PFSK-1 (cell line): ENCODE results near the gene GRWD1.

Source experiments
- FOXP2 ChIP-seq: optimal IDR thresholded peaks from 2 replicates; pipeline ENCODE3; 2011; ENCODE audit warnings: borderline replicate concordance, control low read depth, inconsistent platforms; ENCODE audit not compliant: insufficient read depth; ENCODE audit errors: extremely low read length, extremely low read depth
- POLR2AphosphoS5 ChIP-seq: IDR thresholded peaks from 2 replicates; pipeline ENCODE4 v1.6.1; 2012; ENCODE audit warnings: low read depth, mild to moderate bottlenecking, control low read depth, low read length, moderate library complexity
- SIN3A ChIP-seq: IDR thresholded peaks from 2 replicates; pipeline ENCODE4 v1.6.1; 2012; ENCODE audit warnings: mild to moderate bottlenecking, low read length, moderate library complexity, borderline replicate concordance; ENCODE audit not compliant: insufficient read depth
- TAF1 ChIP-seq: IDR thresholded peaks from 2 replicates; pipeline ENCODE4 v1.6.1; 2012; ENCODE audit warnings: low read length, control low read depth, borderline replicate concordance; ENCODE audit not compliant: insufficient read depth
- TF ChIP-seq, protein P1 (sequence below), 2 experiments: IDR thresholded peaks; 2 replicates each; pipeline versions ENCODE4 v1.6.1 to v1.8.0; 2011 to 2012; ENCODE audit warnings: low read depth in 2 of 2, low read length in 2 of 2, control low read depth in 1 of 2, inconsistent platforms in 1 of 2, mild to moderate bottlenecking in 1 of 2, moderate library complexity in 1 of 2; ENCODE audit not compliant: insufficient read depth in 1 of 2

Gene GRWD1

DNA sequence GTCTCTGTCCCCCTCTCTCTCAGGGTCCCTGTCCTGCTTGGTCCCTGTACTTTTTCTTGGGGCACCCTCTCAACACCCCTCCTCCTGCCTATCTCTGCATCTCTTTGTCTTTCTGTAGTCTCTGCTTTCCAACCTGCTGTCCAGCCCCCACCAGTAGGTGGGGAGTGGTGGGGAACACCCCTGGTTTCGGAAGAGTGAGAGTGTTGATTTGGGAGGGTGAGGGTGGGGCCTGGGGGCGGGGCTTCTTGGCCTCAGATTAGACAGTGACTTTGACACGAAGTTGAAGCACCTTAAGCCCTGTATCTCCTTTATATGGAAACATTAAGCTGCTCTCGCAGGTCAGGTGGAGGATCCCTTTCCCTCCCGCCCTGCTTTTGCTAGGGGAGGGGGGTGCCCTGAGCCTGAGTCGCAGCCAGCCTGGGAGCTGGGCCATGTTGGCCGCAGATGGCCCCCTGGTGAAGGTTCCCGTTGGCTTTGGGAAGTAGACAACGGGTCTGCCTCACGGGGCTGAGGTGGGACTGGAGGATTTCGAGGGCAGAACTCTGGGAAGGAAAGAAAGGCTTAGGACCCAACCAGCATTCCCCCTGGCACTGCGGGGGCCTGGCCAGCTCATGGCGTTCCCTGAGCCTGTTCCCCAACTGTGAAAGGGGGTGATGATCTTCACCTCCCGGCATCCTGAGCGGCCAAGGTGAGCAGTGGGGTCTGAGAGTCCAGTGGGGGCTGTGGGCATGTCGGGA lies 9.6 kb downstream of the GRWD1 start, which contains the start of gene KCNJ14:
Gene KCNJ14 (plus strand): TSS at position 404 of the 737 bp plus-strand sequence. CDS start 6,151 bp downstream, outside the sequence.
- TF ChIP-seq TAF1 (no peak), FOXP2 (no peak), POLR2AphosphoS5 (no peak), SIN3A (no peak)
- TF ChIP-seq, protein P1, sequence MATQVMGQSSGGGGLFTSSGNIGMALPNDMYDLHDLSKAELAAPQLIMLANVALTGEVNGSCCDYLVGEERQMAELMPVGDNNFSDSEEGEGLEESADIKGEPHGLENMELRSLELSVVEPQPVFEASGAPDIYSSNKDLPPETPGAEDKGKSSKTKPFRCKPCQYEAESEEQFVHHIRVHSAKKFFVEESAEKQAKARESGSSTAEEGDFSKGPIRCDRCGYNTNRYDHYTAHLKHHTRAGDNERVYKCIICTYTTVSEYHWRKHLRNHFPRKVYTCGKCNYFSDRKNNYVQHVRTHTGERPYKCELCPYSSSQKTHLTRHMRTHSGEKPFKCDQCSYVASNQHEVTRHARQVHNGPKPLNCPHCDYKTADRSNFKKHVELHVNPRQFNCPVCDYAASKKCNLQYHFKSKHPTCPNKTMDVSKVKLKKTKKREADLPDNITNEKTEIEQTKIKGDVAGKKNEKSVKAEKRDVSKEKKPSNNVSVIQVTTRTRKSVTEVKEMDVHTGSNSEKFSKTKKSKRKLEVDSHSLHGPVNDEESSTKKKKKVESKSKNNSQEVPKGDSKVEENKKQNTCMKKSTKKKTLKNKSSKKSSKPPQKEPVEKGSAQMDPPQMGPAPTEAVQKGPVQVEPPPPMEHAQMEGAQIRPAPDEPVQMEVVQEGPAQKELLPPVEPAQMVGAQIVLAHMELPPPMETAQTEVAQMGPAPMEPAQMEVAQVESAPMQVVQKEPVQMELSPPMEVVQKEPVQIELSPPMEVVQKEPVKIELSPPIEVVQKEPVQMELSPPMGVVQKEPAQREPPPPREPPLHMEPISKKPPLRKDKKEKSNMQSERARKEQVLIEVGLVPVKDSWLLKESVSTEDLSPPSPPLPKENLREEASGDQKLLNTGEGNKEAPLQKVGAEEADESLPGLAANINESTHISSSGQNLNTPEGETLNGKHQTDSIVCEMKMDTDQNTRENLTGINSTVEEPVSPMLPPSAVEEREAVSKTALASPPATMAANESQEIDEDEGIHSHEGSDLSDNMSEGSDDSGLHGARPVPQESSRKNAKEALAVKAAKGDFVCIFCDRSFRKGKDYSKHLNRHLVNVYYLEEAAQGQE (IDR thresholded peaks at IDR 0.05; ENCODE audit: insufficient read depth in 1 of 2, low read depth in 2 of 2, low read length in 2 of 2), result no peak

DNA sequence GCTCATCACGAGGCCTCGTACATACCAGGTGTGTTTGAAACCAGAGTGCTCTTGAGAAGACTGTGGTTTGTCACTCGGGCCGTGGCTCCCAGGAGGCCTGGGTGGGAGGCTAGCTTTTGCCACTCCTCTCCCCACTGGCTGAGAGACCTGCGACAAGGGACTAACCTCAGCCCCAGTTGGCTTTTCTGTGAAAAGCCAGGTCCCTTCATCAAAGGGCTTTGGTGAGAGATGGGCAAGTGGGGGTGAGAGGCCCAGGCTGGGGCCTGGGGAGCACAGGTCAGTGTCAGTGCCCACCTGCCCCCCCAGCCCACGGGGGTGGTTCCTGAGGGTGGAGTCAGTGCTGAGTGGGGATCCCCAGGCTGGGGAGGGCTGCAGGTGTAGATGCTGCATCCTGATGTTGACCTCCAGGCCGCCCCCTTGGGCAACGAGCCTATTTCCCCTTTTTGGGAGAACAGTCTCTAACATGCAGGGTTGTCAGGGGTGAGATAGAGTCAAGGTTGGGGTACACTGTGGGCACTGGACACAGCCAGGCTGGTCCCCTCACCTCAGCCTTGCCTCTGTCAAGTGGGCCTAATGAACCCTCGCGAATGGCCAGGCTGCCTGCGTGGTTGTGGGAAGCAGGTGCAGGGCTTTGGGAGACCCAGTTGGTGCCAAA lies 10.3 kb downstream of the GRWD1 start:
- TF ChIP-seq FOXP2 (no peak), SIN3A (no peak), POLR2AphosphoS5 (0 out of 2 replicates have a peak, but pooled peaks have one; percentile 25), TAF1 (no peak)
- TF ChIP-seq, protein P1 (IDR thresholded peaks at IDR 0.05; ENCODE audit: insufficient read depth in 1 of 2, low read depth in 2 of 2, low read length in 2 of 2), result no peak

DNA sequence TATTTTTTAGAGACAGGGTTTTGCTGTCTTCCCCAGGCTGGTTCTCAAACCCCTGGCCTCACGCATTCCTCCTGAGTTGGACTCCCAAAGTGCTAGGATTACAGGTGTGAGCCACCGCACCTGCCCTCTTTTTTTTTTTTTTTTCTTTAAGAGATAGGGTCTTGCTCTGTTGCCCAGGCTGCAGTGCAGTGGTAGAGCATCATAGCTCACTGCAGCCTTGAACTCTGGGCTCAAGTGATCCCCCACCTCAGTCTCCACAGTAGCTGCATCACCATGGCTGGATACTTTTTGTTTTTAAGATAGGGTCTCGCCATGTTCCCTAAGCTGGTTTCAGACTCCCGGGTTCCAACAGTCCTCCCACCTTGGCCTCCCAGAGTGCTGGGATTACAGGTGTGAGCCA lies 11.1 kb downstream of the GRWD1 start:
- TF ChIP-seq POLR2AphosphoS5, result no peak
- no peak for TF ChIP-seq TAF1
- TF ChIP-seq, protein P1 (IDR thresholded peaks at IDR 0.05; ENCODE audit: insufficient read depth in 1 of 2, low read depth in 2 of 2, low read length in 2 of 2), result no peak
- TF ChIP-seq FOXP2, result no peak
- no peak for TF ChIP-seq SIN3A

DNA sequence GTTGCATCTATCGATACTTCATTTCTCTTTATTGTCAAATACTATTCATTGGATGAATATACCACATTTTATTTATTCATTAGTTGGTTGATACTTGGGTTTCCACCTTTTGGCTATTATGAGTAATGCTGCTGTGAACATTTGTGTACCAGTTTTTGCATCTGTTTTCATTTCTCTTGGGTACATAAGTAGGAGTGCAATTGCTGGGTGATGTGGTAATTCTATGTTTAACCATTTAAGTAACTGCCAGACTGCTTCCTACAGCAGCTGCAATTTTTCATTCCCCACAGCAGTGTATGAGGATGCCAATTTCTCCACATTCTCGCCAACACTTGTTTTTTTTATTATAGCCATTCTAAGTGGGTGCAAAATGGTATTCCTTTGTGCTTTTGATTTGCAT lies 12.2 kb downstream of the GRWD1 start:
- no peak for TF ChIP-seq TAF1
- no peak for TF ChIP-seq SIN3A
- TF ChIP-seq FOXP2, result no peak
- TF ChIP-seq, protein P1 (IDR thresholded peaks at IDR 0.05; ENCODE audit: insufficient read depth in 1 of 2, low read depth in 2 of 2, low read length in 2 of 2), result no peak
- no peak for TF ChIP-seq POLR2AphosphoS5

DNA sequence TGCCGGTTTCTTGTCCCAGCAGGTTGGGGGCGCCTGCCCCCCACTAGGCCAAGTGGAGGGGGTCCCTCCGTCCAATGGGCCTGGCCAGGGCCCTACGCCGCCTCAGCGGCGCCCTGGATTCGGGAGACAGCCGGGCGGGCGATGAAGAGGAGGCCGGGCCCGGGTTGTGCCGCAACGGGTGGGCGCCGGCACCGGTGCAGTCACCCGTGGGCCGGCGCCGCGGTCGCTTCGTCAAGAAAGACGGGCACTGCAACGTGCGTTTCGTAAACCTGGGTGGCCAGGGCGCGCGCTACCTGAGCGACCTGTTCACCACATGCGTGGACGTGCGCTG lies 15.8 kb downstream of the GRWD1 start:
- no peak for TF ChIP-seq SIN3A
